ENCODE results near the gene SUSD3. TPM values are rescaled to one million over a fixed set of nuclear protein-coding genes. Genes with fewer than 3 reads are reported as not detected.

The SUSD3 gene
- total and polyA plus RNA-seq, 2 donors (not counting 3 experiments of a cell fraction or from before 2014, with no cell fraction given), result not detected

GRCh38 chr9:93124793-93125192 is 66.3 kb downstream of the SUSD3 start:
- dilution Hi-C loops (cut with MboI; ENCODE audit: extremely low pct_ligation_motif_present, low sequenced_read_pairs), result no loop called here
- CTCF ChIA-PET, result interaction anchor here (1.7 kb wide), 1 partner anchor 16 kb away, joined by 4 read pairs; no protein-coding TSS in a partner anchor
- H3K79me2 ChIP-seq (ENCODE audit: control insufficient read depth, insufficient read depth, low read length), result peaks cover 5% of the 10 kb centered on the region
- H4K20me1 ChIP-seq (replicated peaks; ENCODE audit: control insufficient read depth, extremely low read depth, insufficient read depth, low read length), result no peaks in the 10 kb centered on the region
- POLR2A ChIA-PET, result no interaction called here
- BruUV-seq (replicated peaks), result no TSS peak
- H3K9me3 ChIP-seq (replicated peaks; ENCODE audit: control insufficient read depth, insufficient read depth, low read length), result no peaks in the 10 kb centered on the region
- no peak overlapping the region for H2AFZ ChIP-seq (ENCODE audit: low read depth, low read length)
- no peak overlapping the region for H3K27ac ChIP-seq (ENCODE audit: insufficient read depth, low read depth, low read length)
- H3K9ac ChIP-seq (replicated peaks; ENCODE audit: extremely low read depth, insufficient read depth, low read length), result no peak overlapping the region
- H3K4me1 ChIP-seq (ENCODE audit: control insufficient read depth, extremely low read depth, insufficient read depth, low read length), result peaks cover 36% of the 10 kb centered on the region
- DNase-seq (ENCODE audit: low read depth, low spot score) (no peak), FAIRE-seq (no peak)
- intact Hi-C loops (cut with micrococcal nuclease), result no loop called here
- no peaks in the 10 kb centered on the region for H3K9me1 ChIP-seq (replicated peaks; ENCODE audit: control insufficient read depth, extremely low read depth, insufficient read depth, low read length)
- H3K27me3 ChIP-seq (ENCODE audit: control insufficient read depth in 2 of 2, insufficient read depth in 2 of 2, low read length in 2 of 2), result no peaks in the 10 kb centered on the region
- no peak overlapping the region for H3K4me2 ChIP-seq (ENCODE audit: insufficient read depth, low read length)
- peaks cover 0 to 15% of the 10 kb centered on the region in 2 experiments for H3K36me3 ChIP-seq (ENCODE audit: control insufficient read depth in 2 of 2, extremely low read depth in 1 of 2, insufficient read depth in 2 of 2, low read length in 2 of 2)
- H3K4me3 ChIP-seq (replicated peaks in 1 of 3; ENCODE audit: insufficient read depth in 1 of 3, low read depth in 1 of 3, low read length in 3 of 3), result no peak overlapping the region
- TF ChIP-seq EZH2 (IDR thresholded peaks at IDR 0.05; ENCODE audit: borderline replicate concordance, low read depth, low read length, severe bottlenecking), result no peak
- TF ChIP-seq, protein P1, sequence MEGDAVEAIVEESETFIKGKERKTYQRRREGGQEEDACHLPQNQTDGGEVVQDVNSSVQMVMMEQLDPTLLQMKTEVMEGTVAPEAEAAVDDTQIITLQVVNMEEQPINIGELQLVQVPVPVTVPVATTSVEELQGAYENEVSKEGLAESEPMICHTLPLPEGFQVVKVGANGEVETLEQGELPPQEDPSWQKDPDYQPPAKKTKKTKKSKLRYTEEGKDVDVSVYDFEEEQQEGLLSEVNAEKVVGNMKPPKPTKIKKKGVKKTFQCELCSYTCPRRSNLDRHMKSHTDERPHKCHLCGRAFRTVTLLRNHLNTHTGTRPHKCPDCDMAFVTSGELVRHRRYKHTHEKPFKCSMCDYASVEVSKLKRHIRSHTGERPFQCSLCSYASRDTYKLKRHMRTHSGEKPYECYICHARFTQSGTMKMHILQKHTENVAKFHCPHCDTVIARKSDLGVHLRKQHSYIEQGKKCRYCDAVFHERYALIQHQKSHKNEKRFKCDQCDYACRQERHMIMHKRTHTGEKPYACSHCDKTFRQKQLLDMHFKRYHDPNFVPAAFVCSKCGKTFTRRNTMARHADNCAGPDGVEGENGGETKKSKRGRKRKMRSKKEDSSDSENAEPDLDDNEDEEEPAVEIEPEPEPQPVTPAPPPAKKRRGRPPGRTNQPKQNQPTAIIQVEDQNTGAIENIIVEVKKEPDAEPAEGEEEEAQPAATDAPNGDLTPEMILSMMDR (IDR thresholded peaks at IDR 0.05; ENCODE audit: extremely low read depth in 1 of 2, insufficient read depth in 1 of 2, low read depth in 1 of 2, low read length in 2 of 2), result no peak

DNA sequence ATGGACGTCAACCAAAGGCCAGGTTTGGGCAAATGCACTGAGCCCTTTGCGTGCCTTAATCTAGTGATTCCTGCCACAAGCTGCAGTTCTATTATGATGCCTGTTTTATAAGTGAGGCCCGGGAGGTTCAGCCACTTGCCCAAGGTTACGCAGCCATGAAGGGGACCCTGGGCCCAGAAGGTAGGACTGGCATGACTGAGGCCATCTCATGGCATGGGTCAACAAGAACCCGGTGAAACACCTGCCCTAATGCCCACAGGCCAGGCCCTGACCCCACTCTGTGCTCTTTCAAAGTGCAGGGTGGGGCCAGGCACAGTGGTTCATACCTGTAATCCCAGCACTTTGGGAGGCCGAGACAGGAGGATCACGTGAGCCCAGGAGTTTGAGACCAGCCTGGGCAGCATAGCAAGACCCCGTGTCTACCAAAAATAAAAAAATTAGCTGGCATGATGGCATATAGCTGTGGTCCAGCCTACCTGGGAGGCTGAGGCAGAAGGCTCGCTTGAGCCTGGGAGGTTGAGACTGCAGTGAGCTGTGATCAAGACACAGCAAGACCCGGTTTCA is 66.9 kb downstream of the SUSD3 start:
- H3K79me2 ChIP-seq (ENCODE audit: control insufficient read depth, insufficient read depth, low read length), result peaks cover 5% of the 10 kb centered on the region
- no peaks in the 10 kb centered on the region for H3K9me1 ChIP-seq (replicated peaks; ENCODE audit: control insufficient read depth, extremely low read depth, insufficient read depth, low read length)
- no TSS peak for BruUV-seq (replicated peaks)
- no peaks in the 10 kb centered on the region for H4K20me1 ChIP-seq (replicated peaks; ENCODE audit: control insufficient read depth, extremely low read depth, insufficient read depth, low read length)
- dilution Hi-C loops (cut with MboI; ENCODE audit: extremely low pct_ligation_motif_present, low sequenced_read_pairs), result no loop called here
- TF ChIP-seq, protein P1 (IDR thresholded peaks at IDR 0.05; ENCODE audit: extremely low read depth in 1 of 2, insufficient read depth in 1 of 2, low read depth in 1 of 2, low read length in 2 of 2), result no peak
- TF ChIP-seq POLR2AphosphoS5 (IDR thresholded peaks at IDR 0.05; ENCODE audit: insufficient read depth, low read depth, low read length), result no peak
- TF ChIP-seq, protein P2, sequence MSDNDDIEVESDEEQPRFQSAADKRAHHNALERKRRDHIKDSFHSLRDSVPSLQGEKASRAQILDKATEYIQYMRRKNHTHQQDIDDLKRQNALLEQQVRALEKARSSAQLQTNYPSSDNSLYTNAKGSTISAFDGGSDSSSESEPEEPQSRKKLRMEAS (IDR thresholded peaks at IDR 0.05; ENCODE audit: insufficient read depth, insufficient read length), result no peak
- no peak for TF ChIP-seq EZH2 (IDR thresholded peaks at IDR 0.05; ENCODE audit: borderline replicate concordance, low read depth, low read length, severe bottlenecking)
- TF ChIP-seq JUN (IDR thresholded peaks at IDR 0.05; ENCODE audit: borderline replicate concordance, insufficient read depth, insufficient read length, low read depth), result no peak
- no peak for TF ChIP-seq GATA2 (IDR thresholded peaks at IDR 0.05; ENCODE audit: insufficient read depth, insufficient read length, low read depth, low read length)
- no peak for TF ChIP-seq POLR2A (IDR thresholded peaks at IDR 0.05; ENCODE audit: low read depth, low read length)
- TF ChIP-seq MYC (IDR thresholded peaks at IDR 0.05; ENCODE audit: low read depth, low read length), result no peak
- TF ChIP-seq FOS (IDR thresholded peaks at IDR 0.05; ENCODE audit: borderline replicate concordance, insufficient read depth, low read length), result no peak
- H3K4me1 ChIP-seq (ENCODE audit: control insufficient read depth, extremely low read depth, insufficient read depth, low read length), result peaks cover 37% of the 10 kb centered on the region
- H3K27me3 ChIP-seq (ENCODE audit: control insufficient read depth in 2 of 2, insufficient read depth in 2 of 2, low read length in 2 of 2), result no peaks in the 10 kb centered on the region
- POLR2A ChIA-PET, result no interaction called here
- no peaks in the 10 kb centered on the region for H3K9me3 ChIP-seq (replicated peaks; ENCODE audit: control insufficient read depth, insufficient read depth, low read length)
- DNase-seq (ENCODE audit: low read depth, low spot score), result no peak
- intact Hi-C loops (cut with micrococcal nuclease), result no loop called here
- CTCF ChIA-PET, result interaction anchor here (0.8 to 1.7 kb wide), 3 partner anchors 17 to 122 kb away, joined by 3 to 4 read pairs (median 3); no protein-coding TSS in a partner anchor
- no peak overlapping the region for H3K9ac ChIP-seq (replicated peaks; ENCODE audit: extremely low read depth, insufficient read depth, low read length)
- H3K36me3 ChIP-seq (ENCODE audit: control insufficient read depth in 2 of 2, extremely low read depth in 1 of 2, insufficient read depth in 2 of 2, low read length in 2 of 2), result peaks cover 0 to 15% of the 10 kb centered on the region in 2 experiments
- no peak overlapping the region for H3K27ac ChIP-seq (ENCODE audit: insufficient read depth, low read depth, low read length)
- no peak overlapping the region for H3K4me3 ChIP-seq (replicated peaks in 1 of 3; ENCODE audit: insufficient read depth in 1 of 3, low read depth in 1 of 3, low read length in 3 of 3)
- H2AFZ ChIP-seq (ENCODE audit: low read depth, low read length), result no peak overlapping the region
- no peak overlapping the region for H3K4me2 ChIP-seq (ENCODE audit: insufficient read depth, low read length)
- FAIRE-seq, result no peak

All from endothelial cell of umbilical vein (primary cell).